HCT116 (cell line): Measurements from ENCODE around the gene MAP3K7CL. TPM values are rescaled to one million over a fixed set of nuclear protein-coding genes. Genes with fewer than 3 reads are reported as not detected.

Experiments
- ATAC-seq: fragments of 200-7000 bp; cut with Tn5 transposase; 2 replicates; pipeline ENCODE4 v1.9.1; 2020; ENCODE audit warnings: mild to moderate bottlenecking, moderate library complexity
- BruUV-seq: library from RNA; stranded (reverse); fragments of 400-500 nt; replicated peaks from 2 replicates; lab custom pipeline; 2021; lab: Mats Ljungman, UMichigan
- CTCF ChIA-PET: fragments of 300-600 bp; sonication (Branson Sonifier 250); formaldehyde crosslinking; loops from one replicate; lab custom pipeline; 2021; ENCODE audit warnings: antibody characterized with exemption; lab: Charles Lee
- POLR2A ChIA-PET: fragments of 300-600, 350-600 bp; sonication (Branson Sonifier 250); formaldehyde crosslinking; loops from one replicate; lab custom pipeline; 2021; ENCODE audit warnings: antibody characterized with exemption; lab: Charles Lee
- RAD21 ChIA-PET, 2 experiments: fragments of 300-600 bp; sonication (Branson Sonifier 250); formaldehyde crosslinking; loops; one replicate each; lab custom pipeline; 2023; ENCODE audit warnings: low total read pairs in 2 of 2; ENCODE audit not compliant: uncharacterized antibody in 2 of 2, unreplicated experiment in 2 of 2, low non-redundant PET in 1 of 2; lab: Charles Lee
- DNase-seq: peaks from one replicate; pipeline ENCODE4 v3.0.0-alpha.2; 2010; ENCODE audit warnings: low read depth, low spot score
- H2AFZ ChIP-seq: fragments of 200-600 bp; shearing (Covaris generic), sonication (generic); 2 replicates; pipeline ENCODE4 v1.6.1; 2017; ENCODE audit warnings: low read depth, mixed run types, mixed read lengths, antibody characterized with exemption, low read length; ENCODE audit not compliant: poor library complexity, severe bottlenecking
- H3K27ac ChIP-seq: 2 replicates; pipeline ENCODE4 v1.5.1; 2012; ENCODE audit warnings: low read depth, low read length
- H3K27me3 ChIP-seq: fragments of 200-600 bp; sonication (generic); 2 replicates; pipeline ENCODE4 v1.6.1; 2016; ENCODE audit warnings: mixed run types, low read length, mixed read lengths; ENCODE audit not compliant: insufficient read depth
- H3K36me3 ChIP-seq, 2 experiments: fragments of 200-500 bp in 1 of 2; fragments of 200-600 bp in 1 of 2; sonication (Bioruptor generic) in 1 of 2; sonication (generic) in 1 of 2; 2 replicates each; pipeline versions ENCODE4 v1.5.1 to v1.6.1; 2014 to 2016; ENCODE audit warnings: low read length in 2 of 2, inconsistent platforms in 1 of 2, mixed read lengths in 1 of 2, mixed run types in 1 of 2; ENCODE audit not compliant: insufficient read depth in 2 of 2, control insufficient read depth in 1 of 2
- H3K4me1 ChIP-seq, 2 experiments: fragments of 200-600 bp in 1 of 2; sonication (generic) in 1 of 2; 2 replicates each; pipeline versions ENCODE4 v1.5.1 to v1.6.1; 2012 to 2017; ENCODE audit warnings: low read length in 2 of 2, inconsistent platforms in 1 of 2, mild to moderate bottlenecking in 1 of 2, mixed read lengths in 1 of 2, mixed run types in 1 of 2, moderate library complexity in 1 of 2; ENCODE audit not compliant: insufficient read depth in 2 of 2, control insufficient read depth in 1 of 2
- H3K4me2 ChIP-seq: fragments of 200-600 bp; sonication (generic); 2 replicates; pipeline ENCODE4 v1.6.1; 2017; ENCODE audit warnings: mixed run types, low read length, mixed read lengths
- H3K4me3 ChIP-seq, 2 experiments: fragments of 200-600 bp in 1 of 2; sonication (generic) in 1 of 2; replicated peaks in 1 of 2; 2 replicates each; pipeline ENCODE4 v1.5.1; 2011 to 2016; ENCODE audit warnings: low read length in 2 of 2, control low read depth in 1 of 2, low read depth in 1 of 2, mild to moderate bottlenecking in 1 of 2, mixed read lengths in 1 of 2, mixed run types in 1 of 2
- H3K79me2 ChIP-seq: fragments of 200-600 bp; sonication (generic); 2 replicates; pipeline ENCODE4 v1.6.1; 2017; ENCODE audit warnings: mild to moderate bottlenecking, mixed run types, low read length, moderate library complexity, mixed read lengths; ENCODE audit not compliant: insufficient read depth
- H3K9ac ChIP-seq: fragments of 200-600 bp; sonication (generic); 2 replicates; pipeline ENCODE4 v1.6.1; 2016; ENCODE audit warnings: low read length, mixed read lengths
- H3K9me2 ChIP-seq: fragments of 200-600 bp; sonication (generic), shearing (Covaris generic); 2 replicates; pipeline ENCODE4 v1.6.1; 2017; ENCODE audit warnings: mixed run types, mild to moderate bottlenecking, moderate library complexity; ENCODE audit not compliant: insufficient read depth
- H3K9me3 ChIP-seq, 2 experiments: fragments of 200-500 bp in 1 of 2; fragments of 200-600 bp in 1 of 2; sonication (Bioruptor generic) in 1 of 2; sonication (generic) in 1 of 2; 2 replicates each; pipeline ENCODE4 v1.6.1; 2014 to 2017; ENCODE audit warnings: low read length in 2 of 2, mixed read lengths in 2 of 2, inconsistent platforms in 1 of 2, low read depth in 1 of 2, mild to moderate bottlenecking in 1 of 2, mixed run types in 1 of 2, moderate library complexity in 1 of 2; ENCODE audit not compliant: control insufficient read depth in 1 of 2, insufficient read depth in 1 of 2
- H4K20me1 ChIP-seq: fragments of 200-600 bp; sonication (generic), shearing (Covaris generic); 2 replicates; pipeline ENCODE4 v1.6.1; 2017; ENCODE audit warnings: mixed run types, mild to moderate bottlenecking, moderate library complexity; ENCODE audit not compliant: insufficient read depth
- ATF3 ChIP-seq: IDR thresholded peaks from 2 replicates; pipeline ENCODE4 v1.6.1; 2012
- CBX3 ChIP-seq: IDR thresholded peaks from 2 replicates; pipeline ENCODE4 v1.6.1; 2012; ENCODE audit warnings: low read depth
- CEBPB ChIP-seq: IDR thresholded peaks from 2 replicates; pipeline ENCODE4 v1.6.1; 2012; ENCODE audit warnings: low read depth
- CTCF ChIP-seq, 3 experiments: fragments of 200-600 bp in 1 of 3; sonication (generic) in 1 of 3; IDR thresholded peaks in 2 of 3; conservative IDR thresholded peaks in 1 of 3; 2 replicates each; pipeline ENCODE4 v1.5.1; 2012 to 2017; ENCODE audit warnings: low read depth in 2 of 3, low read length in 2 of 3, antibody characterized with exemption in 1 of 3, borderline replicate concordance in 1 of 3, control low read depth in 1 of 3, mild to moderate bottlenecking in 1 of 3, mixed read lengths in 1 of 3, mixed run types in 1 of 3, moderate library complexity in 1 of 3; ENCODE audit not compliant: insufficient read depth in 1 of 3
- EGR1 ChIP-seq: IDR thresholded peaks from 2 replicates; pipeline ENCODE4 v1.6.1; 2012; ENCODE audit warnings: low read depth
- ELF1 ChIP-seq: IDR thresholded peaks from 2 replicates; pipeline ENCODE4 v1.6.1; 2012; ENCODE audit warnings: low read depth, borderline replicate concordance
- FOSL1 ChIP-seq: IDR thresholded peaks from 2 replicates; pipeline ENCODE4 v1.6.1; 2012; ENCODE audit warnings: low read depth
- MAX ChIP-seq: IDR thresholded peaks from 2 replicates; pipeline ENCODE4 v1.6.1; 2012
- POLR2AphosphoS5 ChIP-seq: IDR thresholded peaks from 2 replicates; pipeline ENCODE4 v1.6.1; 2011; ENCODE audit warnings: mild to moderate bottlenecking, low read depth, low read length, moderate library complexity
- RAD21 ChIP-seq: IDR thresholded peaks from 2 replicates; pipeline ENCODE4 v1.6.1; 2012; ENCODE audit warnings: low read depth, mild to moderate bottlenecking
- SIN3A ChIP-seq: IDR thresholded peaks from 2 replicates; pipeline ENCODE4 v1.6.1; 2012; ENCODE audit warnings: low read depth
- SP1 ChIP-seq: IDR thresholded peaks from 2 replicates; pipeline ENCODE4 v1.6.1; 2012; ENCODE audit warnings: low read depth
- SRF ChIP-seq: IDR thresholded peaks from 2 replicates; pipeline ENCODE4 v1.6.1; 2012; ENCODE audit warnings: low read depth
- TCF7L2 ChIP-seq: IDR thresholded peaks from 2 replicates; pipeline ENCODE4 v1.7.0; 2011; ENCODE audit warnings: borderline replicate concordance, inconsistent platforms; ENCODE audit not compliant: insufficient read depth, insufficient read length; ENCODE audit errors: extremely low read depth
- YY1 ChIP-seq: IDR thresholded peaks from 2 replicates; pipeline ENCODE4 v1.6.1; 2011; ENCODE audit warnings: low read length, low read depth, moderate library complexity, mild to moderate bottlenecking; ENCODE audit not compliant: insufficient replicate concordance; ENCODE audit errors: extremely low read depth
- ZFX ChIP-seq: fragments of 450-650 bp; IDR thresholded peaks from 2 replicates; pipeline ENCODE4 v1.6.1; 2017
- ZNF274 ChIP-seq: fragments of 200-500 bp; sonication (Bioruptor generic); IDR thresholded peaks from 2 replicates; pipeline ENCODE4 v1.6.1; 2014; ENCODE audit warnings: mild to moderate bottlenecking, low read depth, low read length, inconsistent platforms
- intact Hi-C: fragments of 100-400 bp; cut with micrococcal nuclease; formaldehyde crosslinking; loops from 2 replicates; pipeline ENCODE4 v1.10.0; 2022
- total RNA-seq: library from RNA; stranded (reverse); gene quantifications from one replicate; pipeline ENCODE4 v1.2.1, GENCODE V29; 2021; ENCODE audit not compliant: unreplicated experiment

MAP3K7CL gene
- total RNA-seq, 1 experiment from 2014 or later: 0.57 TPM

GRCh38 chr21:29098156-29098555 lies 32.3 kb upstream of the MAP3K7CL start:
- Histone ChIP-seq H3K36me3 (no peaks in the 10 kb centered on the region), H3K4me2 (no peak overlapping the region)
- no peak for ATAC-seq
- RAD21 ChIA-PET: no interaction called here
- TF ChIP-seq SP1 (no peak), RAD21 (no peak), FOSL1 (no peak), EGR1 (no peak), YY1 (no peak), ELF1 (no peak), CEBPB (no peak), CBX3 (no peak), MAX (no peak), CTCF (IDR thresholded peaks at IDR 0.05 in 2 of 3, conservative IDR thresholded peaks at IDR 0.05 in 1 of 3; ENCODE audit: borderline replicate concordance in 1 of 3, insufficient read depth in 1 of 3, low read depth in 2 of 3, low read length in 2 of 3) (no peak), SRF (no peak), TCF7L2 (no peak), SIN3A (no peak), ZFX (no peak), ZNF274 (no peak), ATF3 (no peak), POLR2AphosphoS5 (no peak)
- TF ChIP-seq, all 23 proteins: peak for 0
- Histone ChIP-seq H3K4me3 (no peak overlapping the region), H3K79me2 (no peaks in the 10 kb centered on the region), H3K9me2 (no peaks in the 10 kb centered on the region), H3K27ac (no peak overlapping the region), H3K27me3 (no peaks in the 10 kb centered on the region), H2AFZ (no peak overlapping the region), H3K9ac (no peak overlapping the region), H3K9me3 (no peaks in the 10 kb centered on the region), H3K4me1 (no peaks in the 10 kb centered on the region), H4K20me1 (no peaks in the 10 kb centered on the region)
- CTCF ChIA-PET: interaction anchor here (0.7 kb wide), 1 partner anchor 8 kb away, joined by 3 read pairs; no protein-coding TSS in a partner anchor
- POLR2A ChIA-PET: no interaction called here
- BruUV-seq: no TSS peak
- DNase-seq: no peak
- intact Hi-C loops: loop anchor here (10.0 kb wide), 1 partner anchor 247 kb away; no protein-coding TSS in a partner anchor
